ENCODE data around the gene ME2.

GRCh38 chr18:50850307-50851065, 28.4 kb upstream of the ME2 start:
- TF ChIP-seq LEF1 (IDR thresholded peaks at IDR 0.05; ENCODE audit: borderline replicate concordance) (no peak), SP1 (IDR thresholded peaks at IDR 0.05) (no peak), ZNF384 (IDR thresholded peaks at IDR 0.05) (no peak), PKNOX1 (IDR thresholded peaks at IDR 0.05) (no peak), TARDBP (IDR thresholded peaks at IDR 0.05) (no peak), FOXA1 (IDR thresholded peaks at IDR 0.05) (no peak), FOXM1 (IDR thresholded peaks at IDR 0.05; ENCODE audit: borderline replicate concordance) (no peak), BHLHE40 (IDR thresholded peaks at IDR 0.05; ENCODE audit: borderline replicate concordance) (no peak)

Data from HEK293T (cell line).